HG02885 (cell line): ENCODE results near the gene ETV6.

Experiments
- ATAC-seq: cut with Tn5 transposase; IDR thresholded peaks from one replicate; pipeline ENCODE4 v1.9.1; 2021; ENCODE audit warnings: mild to moderate bottlenecking; ENCODE audit not compliant: unreplicated experiment, poor library complexity

The ETV6 gene

GRCh38 chr12:11793921-11794710 lies 144.6 kb downstream of the ETV6 start:
- no peak for ATAC-seq

GRCh38 chr12:11794751-11795150 lies 145.3 kb downstream of the ETV6 start:
- ATAC-seq = no peak

- ATAC-seq = no peak
Measured at GRCh38 chr12:11795192-11795912, 145.9 kb downstream of the ETV6 start.

GRCh38 chr12:11795913-11796459 lies 146.5 kb downstream of the ETV6 start:
- no peak for ATAC-seq

- no peak for ATAC-seq
Measured at GRCh38 chr12:11797317-11797913, 147.9 kb downstream of the ETV6 start.

- ATAC-seq = no peak
Measured at GRCh38 chr12:11798006-11798708, 148.7 kb downstream of the ETV6 start.

GRCh38 chr12:11798856-11799501 lies 149.5 kb downstream of the ETV6 start:
- ATAC-seq = no peak

GRCh38 chr12:11799502-11799873 lies 150.0 kb downstream of the ETV6 start:
- ATAC-seq = no peak

- ATAC-seq = no peak
Measured at GRCh38 chr12:11801643-11802042, 152.2 kb downstream of the ETV6 start.

- no peak for ATAC-seq
Measured at GRCh38 chr12:11804130-11804529, 154.7 kb downstream of the ETV6 start.

- no peak for ATAC-seq
Measured at GRCh38 chr12:11805043-11805442, 155.6 kb downstream of the ETV6 start.

GRCh38 chr12:11805680-11806079 lies 156.2 kb downstream of the ETV6 start:
- no peak for ATAC-seq

GRCh38 chr12:11807458-11807857 lies 158.0 kb downstream of the ETV6 start:
- ATAC-seq = no peak

- no peak for ATAC-seq
Measured at GRCh38 chr12:11808931-11809330, 159.5 kb downstream of the ETV6 start.

- no peak for ATAC-seq
Measured at GRCh38 chr12:11810206-11810545, 160.7 kb downstream of the ETV6 start.

GRCh38 chr12:11811008-11811407 lies 161.5 kb downstream of the ETV6 start:
- no peak for ATAC-seq

GRCh38 chr12:11812241-11812585 lies 162.7 kb downstream of the ETV6 start:
- no peak for ATAC-seq

- peak; percentile 80 for ATAC-seq
Measured at GRCh38 chr12:11812586-11813437, 163.3 kb downstream of the ETV6 start.

- no peak for ATAC-seq
Measured at GRCh38 chr12:11813438-11813813, 164.0 kb downstream of the ETV6 start.
